Skeletal muscle cell (primary cell): ENCODE measurements around the gene DICER1.

Source experiments
- DNase-seq: peaks from one replicate; pipeline ENCODE4 v3.0.0-alpha.2; 2010; ENCODE audit warnings: low read depth
- H3K4me3 ChIP-seq: 2 replicates; pipeline ENCODE4 v1.5.1; 2011; ENCODE audit warnings: low read depth, mild to moderate bottlenecking, control low read depth, low read length, moderate library complexity

Gene DICER1

DNA sequence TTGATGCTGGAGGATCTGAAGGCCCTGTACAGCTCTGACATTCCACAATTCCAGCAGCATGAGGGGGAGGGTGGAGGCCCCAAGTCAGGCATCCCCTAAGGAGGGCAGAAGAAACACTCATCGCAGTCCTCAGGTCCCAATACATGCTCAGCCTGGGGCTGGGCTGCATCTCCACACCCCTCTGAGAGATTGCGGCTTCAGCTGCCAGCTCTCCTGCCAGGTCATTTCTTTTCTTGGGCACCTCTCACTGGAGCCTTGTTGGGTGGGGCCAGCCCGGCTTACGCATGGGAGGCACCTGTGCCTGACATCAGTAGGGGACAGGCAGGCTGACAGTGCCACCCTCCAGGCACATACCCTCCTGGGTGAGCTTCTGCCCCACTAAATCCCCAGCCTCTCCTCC lies 89.8 kb downstream of the DICER1 start:
- DNase-seq = no peak
- no peak overlapping the region for H3K4me3 ChIP-seq

DNA sequence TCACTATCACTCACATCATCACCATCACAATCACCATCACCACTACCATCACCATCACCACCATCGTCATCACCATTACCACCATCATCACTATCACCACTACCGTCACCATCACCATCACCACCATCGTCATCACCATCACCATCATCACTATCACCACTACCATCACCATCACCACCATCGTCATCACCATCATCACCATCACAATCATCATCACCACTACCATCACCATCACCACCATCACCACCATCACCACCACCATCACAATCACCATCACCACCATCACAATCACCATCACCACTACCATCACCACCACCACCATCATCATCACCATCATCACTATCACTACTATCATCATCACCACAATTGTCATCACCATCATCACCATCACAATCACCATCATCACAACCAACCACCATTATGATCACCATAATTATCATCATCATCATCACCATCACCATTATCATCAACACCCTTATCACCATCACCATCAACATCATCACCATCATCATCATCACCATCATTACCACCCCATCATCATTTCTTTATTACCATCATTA lies 90.8 kb downstream of the DICER1 start:
- H3K4me3 ChIP-seq = no peak overlapping the region
- no peak for DNase-seq

DNA sequence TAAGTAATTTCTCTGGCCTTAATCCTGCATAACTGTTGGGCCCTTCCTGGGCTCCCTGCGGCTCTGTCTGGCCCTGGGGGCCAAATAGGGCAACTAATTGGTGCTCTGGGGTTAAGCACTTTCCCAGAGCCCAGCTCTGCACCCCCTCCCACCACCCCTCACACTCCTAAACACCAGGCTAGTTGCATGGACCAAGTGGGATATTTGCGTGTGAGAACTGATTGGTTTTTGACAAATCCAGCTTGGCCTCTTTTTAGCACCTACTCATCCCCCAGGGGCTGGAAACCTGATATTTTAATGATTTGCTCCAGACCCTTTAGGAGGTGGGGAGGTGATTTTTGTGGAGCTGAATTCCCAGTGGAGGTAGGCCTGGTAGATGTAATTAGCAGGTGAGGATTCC lies 91.9 kb downstream of the DICER1 start:
- no peak overlapping the region for H3K4me3 ChIP-seq

DNA sequence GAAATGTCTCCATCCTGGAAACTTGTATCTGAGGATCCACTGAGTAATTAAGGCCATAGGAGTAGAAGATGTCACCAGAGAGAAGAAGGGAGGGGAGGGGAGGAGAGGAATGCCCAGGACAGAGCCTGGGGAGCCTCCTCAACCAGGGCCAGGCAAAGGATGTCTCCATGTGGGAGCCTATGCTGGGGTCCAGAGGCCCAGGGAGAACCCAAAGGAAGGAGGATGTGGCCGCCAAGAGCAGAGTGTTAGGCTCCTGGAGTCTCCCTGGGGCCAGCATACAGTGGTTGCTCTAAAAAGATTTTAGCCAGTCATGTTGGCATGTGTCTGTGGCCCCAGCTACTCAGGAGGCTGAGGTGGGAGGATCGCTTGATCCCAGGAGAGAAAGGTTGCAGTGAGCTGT lies 92.6 kb downstream of the DICER1 start:
- DNase-seq = no peak
- no peak overlapping the region for H3K4me3 ChIP-seq

More for the DNA sequence above, 91.9 kb downstream of the DICER1 start:
- no peak for DNase-seq

DNA sequence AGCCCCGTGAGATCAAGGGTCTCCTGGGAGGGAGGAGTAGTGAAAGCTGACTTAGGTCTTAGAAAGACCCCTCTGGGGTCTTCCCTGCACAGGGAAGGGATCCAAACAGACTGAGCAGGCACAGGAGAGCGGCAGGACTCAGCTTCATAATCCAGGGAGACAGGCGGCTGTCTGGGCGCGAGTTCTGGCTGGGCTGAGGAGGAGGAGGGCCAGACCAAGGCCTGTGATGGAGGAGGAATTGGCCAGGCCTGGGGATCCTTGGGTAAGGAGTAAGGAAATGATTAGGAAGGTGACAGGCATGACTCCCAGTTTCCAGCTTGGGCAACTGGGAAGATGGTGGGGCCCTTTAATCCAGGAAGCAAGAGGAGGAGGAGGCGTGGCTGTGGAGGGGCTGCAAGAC lies 93.1 kb downstream of the DICER1 start:
- no peak for DNase-seq
- H3K4me3 ChIP-seq = no peak overlapping the region

DNA sequence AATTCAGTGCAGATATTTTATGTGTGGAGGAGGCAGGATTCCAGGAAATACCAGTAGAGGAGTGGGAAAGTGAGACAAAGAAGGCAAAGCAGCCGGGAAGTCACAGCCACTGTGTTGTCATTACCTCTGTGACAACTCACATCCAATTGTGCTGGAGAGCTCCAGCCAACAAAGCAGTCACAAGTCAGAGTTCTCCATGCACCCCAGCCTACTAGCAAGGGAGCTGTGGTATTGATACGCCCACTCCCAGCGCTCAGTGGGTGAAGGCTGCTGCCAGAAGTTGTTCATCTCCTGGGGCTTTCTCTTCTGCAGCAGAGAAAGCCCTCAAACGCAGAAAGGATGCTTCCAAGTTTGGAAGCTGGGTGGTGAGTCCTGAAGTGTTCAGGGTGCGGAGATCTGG lies 93.9 kb downstream of the DICER1 start:
- no peak overlapping the region for H3K4me3 ChIP-seq
- no peak for DNase-seq

DNA sequence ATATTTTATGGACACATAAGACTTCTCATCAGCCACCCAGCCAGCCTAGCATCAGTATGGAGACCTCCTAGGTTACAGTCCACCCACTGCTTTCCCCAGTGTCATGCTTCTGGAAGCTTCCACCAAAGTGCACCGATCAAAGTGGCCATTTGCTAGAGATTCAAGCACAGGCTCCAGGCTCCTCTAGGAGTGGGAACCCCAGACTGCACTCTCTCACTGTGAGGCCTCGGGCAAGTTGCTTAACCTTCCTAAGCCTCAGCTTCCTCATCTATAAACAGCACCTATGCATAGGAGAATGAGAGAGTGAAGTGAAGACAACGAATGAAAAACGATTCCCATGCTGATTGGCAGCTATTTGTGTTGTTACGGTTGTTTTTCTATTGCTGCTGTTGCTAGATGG lies 94.4 kb downstream of the DICER1 start:
- DNase-seq = no peak
- H3K4me3 ChIP-seq = no peak overlapping the region

DNA sequence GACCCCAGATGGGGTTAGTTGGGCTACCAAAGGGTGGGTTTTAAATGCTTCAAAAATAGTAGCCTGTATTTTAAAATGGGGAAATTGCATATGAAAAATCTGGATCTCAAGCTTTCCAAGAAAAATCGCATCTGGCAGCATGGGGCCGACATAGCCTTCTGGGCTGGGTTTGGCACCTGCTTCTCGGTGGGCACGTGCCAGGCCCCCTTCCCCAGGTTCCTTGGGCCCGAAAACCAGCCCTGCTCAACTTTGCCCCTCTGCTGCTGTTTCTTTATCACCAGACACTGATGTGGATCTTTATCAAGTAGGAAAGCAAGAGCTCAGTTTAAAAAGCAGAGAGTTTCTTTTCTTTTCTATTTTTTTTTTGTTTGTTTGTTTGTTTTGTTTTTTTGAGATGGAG lies 95.1 kb downstream of the DICER1 start:
- DNase-seq = no peak
- H3K4me3 ChIP-seq = no peak overlapping the region

DNA sequence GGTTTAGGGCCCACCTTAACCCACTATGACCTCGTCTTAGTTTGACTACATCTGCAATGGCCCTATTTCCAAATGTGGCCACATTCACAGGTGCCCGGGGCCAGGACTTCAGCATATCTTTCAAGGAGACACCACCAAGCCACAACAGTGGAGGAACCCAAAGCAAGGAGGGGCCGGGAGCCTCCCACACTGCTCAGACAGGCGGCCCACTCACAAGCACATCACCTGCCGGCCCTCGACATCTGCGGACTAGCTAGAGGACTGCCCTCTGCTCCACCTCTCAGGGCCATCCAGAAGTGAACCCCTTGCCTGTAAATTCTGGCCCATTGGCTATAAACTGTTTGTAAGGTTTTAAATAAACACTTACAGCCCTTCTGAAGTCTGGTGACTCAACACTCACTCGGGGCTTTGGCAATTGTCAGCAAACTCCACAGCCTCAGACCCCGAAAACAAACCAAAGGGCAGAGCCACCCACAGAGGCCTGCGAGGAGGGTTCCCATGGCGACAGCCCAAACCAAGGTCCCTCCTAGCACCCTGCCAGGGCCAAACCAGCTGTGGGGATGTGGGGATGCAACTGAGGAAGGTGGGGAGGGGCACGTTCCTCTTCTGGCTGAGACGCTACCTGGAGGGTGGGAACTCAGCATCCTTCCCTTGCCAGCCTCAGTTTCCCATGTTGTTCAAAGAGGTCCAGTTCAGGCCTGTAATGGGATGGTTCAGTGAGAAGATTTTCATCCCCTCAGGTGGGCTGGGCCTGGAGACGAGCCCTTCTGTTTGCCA lies 95.8 kb downstream of the DICER1 start:
- DNase-seq = no peak

DNA sequence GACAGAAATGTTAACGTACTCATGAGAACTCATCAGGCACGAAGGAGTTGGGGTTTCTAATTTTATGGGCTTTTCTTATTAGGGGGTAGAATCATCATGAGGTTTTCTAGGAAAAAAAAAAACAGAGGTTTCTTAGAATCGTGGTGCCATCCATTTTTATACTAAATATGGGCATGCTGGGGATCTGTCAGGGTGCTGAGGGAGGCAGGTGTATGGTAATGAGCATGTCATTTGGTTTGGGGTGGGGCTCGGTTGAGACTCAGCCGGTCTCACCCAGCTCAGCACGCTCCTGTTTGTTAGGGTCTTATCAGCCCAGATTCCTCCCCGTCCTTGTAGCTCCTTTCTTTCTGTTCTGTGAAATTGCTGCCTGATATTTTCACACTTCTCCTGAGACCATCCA lies 98.2 kb downstream of the DICER1 start:
- no peak overlapping the region for H3K4me3 ChIP-seq
- no peak for DNase-seq

More for the DNA sequence above, 95.8 kb downstream of the DICER1 start:
- no peak overlapping the region for H3K4me3 ChIP-seq

DNA sequence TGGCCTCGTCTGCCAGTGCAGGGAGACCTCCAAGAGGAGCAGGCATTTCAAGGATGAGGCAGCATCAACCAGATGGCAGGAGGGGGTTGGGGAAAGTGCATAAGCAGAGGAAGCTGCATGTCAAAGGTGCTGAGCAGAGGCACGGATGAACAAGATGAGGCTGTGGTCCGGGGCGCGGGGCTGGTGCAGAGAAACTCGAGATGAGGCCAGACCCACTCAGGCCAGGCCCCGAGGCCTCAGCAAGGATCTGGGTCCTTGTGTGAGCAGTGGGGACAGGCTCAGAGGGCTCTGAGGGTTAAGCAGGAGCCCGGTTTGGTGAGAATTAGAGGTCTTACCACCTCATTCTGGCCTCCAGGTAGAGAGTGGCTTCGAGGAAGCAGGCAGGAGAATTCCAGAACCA lies 98.8 kb downstream of the DICER1 start:
- DNase-seq = no peak
- no peak overlapping the region for H3K4me3 ChIP-seq

DNA sequence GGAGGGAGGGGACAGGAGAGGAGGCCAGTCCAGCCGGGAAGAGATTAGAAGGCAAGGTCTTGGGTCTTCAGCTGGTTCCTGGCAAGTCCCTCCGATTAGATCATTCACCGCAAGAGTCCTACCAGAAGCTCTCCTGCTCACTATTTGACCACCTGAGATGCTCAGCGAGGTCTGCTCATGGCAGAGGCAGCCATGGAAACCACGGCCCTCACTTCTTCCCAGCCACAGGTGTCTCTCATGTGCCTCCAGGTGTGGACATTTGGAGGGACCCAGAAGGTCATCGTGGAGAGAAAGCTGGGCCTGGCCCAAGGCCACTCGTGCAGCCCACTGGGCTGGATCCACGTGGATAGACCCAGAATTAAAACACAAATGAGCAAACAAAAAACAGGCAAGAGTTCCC lies 99.5 kb downstream of the DICER1 start:
- DNase-seq = no peak
- H3K4me3 ChIP-seq = no peak overlapping the region

DNA sequence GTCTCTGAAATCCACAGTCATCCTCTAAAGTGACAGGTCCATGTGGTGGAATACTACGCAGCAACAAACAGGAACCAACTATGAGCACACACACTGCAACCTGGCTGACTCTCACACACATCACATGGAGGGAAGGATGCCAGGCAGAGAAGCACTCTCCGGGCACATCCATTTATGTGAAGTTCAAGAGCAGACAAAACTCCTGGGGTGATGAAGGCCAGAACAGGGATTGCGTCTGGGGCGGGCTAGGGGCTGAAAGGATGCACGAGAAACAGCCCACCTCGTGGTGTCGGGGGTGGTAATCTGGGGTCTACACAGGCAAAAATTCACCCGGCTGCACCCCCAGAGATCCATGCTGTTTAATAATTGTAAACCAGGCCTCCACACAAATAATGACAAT lies 100.2 kb downstream of the DICER1 start:
- DNase-seq = no peak
- no peak overlapping the region for H3K4me3 ChIP-seq

DNA sequence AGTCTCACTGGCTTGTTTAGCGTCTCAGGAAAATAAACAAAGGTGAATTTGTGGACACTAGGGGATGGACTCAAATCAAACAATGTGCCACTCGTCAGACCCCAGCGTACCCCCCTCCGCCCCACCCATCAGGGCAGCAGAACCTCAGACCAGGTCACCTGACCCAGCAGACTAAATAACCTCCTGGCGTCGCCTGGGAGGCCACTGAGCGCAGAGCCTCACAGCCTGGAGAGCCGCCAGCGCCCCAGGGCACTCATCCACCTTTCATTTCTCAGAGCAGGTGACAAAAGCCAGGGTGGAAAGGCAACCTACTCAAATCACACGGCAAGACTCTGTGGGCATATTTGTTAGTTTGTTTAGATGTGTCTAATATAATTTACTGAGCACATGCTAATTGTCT lies 100.9 kb downstream of the DICER1 start:
- no peak for DNase-seq
- H3K4me3 ChIP-seq = no peak overlapping the region

DNA sequence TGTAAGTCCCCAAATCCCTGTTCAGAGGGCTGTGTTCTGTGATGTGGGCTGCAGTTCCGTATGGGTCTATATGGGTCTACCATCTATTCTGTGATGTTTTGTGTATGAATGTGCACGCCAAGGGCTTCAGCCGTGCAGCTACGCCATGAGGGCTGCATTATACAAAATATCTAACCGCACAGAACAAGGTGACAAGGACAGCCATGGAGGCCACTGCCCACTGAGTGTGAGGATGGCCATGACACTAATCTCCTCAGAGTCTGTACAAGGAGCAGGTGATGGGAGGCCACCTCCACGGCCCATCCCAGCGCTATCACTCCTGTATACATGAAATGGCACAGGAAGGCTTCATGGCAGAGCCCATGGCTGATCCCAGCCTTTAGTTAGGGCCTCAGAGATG lies 102.0 kb downstream of the DICER1 start:
- DNase-seq = no peak
- no peak overlapping the region for H3K4me3 ChIP-seq

DNA sequence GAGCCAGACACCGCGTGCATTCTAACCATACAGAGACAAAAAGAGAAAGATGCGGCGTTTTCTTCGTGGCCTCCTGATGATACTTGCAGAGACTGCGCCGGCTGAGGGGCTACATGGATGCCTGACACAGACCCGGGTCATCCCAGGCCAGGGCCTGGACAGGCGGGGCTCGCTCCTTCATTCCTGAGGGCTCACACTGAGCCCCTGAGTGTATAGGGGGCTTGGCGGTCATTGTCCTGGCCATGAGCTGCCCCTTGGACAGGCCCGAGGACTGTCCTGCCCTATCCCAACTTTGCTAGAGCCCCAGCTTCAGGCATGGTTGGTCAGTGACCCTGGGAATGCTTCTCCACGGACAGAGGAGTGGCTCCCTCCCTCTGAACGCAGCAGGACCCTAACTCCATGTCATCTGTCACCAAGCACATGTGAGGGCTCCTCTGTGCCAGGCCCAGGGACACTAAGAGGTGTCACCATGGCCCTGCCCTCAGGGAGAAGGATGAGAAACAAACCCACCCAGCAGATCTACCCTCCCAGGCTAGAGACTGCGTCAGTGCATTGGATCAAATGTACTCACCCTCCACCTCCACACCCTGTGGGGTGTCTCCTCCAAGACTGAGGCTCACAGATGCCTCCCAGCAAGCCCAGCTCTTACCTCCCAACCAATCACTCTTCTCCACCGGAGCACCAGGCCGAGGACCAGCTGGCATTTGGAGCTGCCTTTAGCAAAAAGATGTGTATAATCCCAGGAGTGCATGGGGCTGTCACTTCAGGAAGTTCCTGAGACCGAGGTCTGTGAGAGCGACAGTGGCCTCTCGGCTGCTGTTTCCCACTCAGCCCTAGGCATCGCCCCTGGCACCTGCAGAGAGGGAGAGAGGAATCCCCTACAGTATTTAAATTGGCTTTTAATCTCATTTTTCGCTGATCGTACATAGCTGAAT lies 102.7 kb downstream of the DICER1 start:
- no peak overlapping the region for H3K4me3 ChIP-seq
- no peak for DNase-seq

DNA sequence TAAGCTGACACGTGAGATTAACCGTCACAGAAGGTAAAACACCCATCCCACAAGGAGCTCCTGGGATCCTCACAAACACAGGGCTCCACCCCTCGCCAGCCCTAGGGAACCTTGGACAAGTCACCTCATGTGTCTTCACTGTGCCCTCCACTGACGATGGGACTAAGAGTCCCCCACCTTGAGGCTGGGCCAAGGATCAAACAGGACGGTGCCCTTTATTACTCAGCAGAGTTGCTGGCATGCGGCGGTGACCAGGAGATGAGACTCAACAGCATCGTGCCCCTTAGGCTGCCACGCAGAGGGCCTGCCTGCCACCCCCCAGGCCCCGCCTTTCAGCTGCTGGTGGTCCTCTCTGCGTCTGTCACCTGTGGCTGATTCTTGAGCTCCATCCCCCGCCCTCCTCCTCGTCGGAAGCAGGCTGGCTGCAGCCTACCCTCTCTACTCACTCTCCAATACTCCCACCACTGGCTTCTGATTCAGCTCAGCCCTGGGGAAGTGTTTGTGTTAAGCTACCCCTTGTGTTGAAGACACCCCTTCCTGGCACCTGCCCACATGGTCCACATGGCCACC lies 105.2 kb downstream of the DICER1 start:
- H3K4me3 ChIP-seq = no peak overlapping the region
- no peak for DNase-seq

DNA sequence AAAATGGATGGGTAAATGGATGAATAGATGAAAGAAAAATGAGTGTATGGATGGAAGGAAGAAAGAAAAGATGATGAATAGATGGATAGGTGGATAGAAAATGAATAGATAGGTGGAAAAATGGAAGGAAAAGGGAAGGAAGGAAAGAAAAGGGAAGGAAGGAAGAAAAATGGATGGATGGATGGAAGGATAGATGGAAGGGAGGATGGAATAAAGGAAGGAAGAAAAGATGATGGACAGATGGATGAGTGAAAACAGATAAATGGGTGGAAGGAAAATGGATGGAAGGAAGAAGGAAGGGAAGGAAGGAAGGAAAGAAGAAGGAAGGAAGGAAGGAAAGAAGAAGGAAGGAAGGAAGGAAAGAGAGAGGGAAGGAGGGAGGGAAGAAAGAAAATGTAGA lies 107.4 kb downstream of the DICER1 start:
- no peak for DNase-seq
- H3K4me3 ChIP-seq = no peak overlapping the region

DNA sequence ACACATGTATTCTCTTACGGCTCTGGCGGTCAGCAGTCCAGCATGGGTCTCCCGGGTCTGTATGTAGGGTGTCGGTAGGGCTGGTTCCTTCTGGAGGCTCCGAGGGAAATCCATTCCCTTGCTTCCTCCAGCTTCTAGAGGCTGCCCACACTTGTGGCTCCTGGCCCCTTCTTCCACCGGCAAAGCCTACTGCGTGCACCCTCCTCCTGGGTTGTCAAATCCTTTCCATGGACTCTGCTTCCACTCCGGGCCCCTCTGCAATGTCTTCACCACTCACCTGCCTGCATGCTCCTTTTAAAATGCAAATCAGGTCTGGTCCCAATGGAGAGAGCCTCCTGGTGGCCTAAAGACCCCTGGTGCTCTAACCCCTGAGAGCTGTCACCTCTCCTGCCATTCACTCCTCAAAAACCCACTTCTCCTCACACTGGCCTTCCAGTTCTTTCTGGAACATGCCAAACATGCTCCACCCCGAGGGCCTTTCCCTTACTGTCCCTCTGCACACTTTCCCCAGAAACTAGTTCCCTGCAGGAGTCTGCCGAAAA lies 108.5 kb downstream of the DICER1 start:
- H3K4me3 ChIP-seq = no peak overlapping the region
- DNase-seq = no peak

DNA sequence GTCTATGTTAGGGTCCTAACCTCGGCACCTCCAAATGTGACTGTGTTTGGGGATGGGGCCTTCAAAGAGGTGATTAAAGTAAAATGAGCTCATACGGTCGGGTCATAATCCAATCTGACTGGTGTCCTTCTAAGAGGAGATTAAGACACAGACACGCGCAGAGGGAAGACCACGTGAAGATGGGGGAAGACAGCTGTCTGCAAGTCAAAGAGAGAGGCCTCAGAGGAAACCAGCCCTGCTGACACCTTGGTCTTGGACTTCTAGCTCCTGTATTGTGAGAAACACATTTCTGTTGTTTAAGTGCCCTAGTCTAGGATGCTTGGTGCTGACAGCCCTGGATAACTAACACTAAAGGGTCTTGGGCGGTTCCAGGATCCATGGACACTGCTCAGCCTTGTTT lies 109.6 kb downstream of the DICER1 start:
- DNase-seq = no peak
- H3K4me3 ChIP-seq = no peak overlapping the region
